HG03571 (cell line): ENCODE results near the gene ZSCAN10.
"Not testable (repeated sequence)": the region's sequence is repeated elsewhere in the genome, so short reads cannot be mapped to it uniquely, and the experiment has no call there.

Experiments
- ATAC-seq: cut with Tn5 transposase; IDR thresholded peaks from one replicate; pipeline ENCODE4 v1.9.1; 2021; ENCODE audit not compliant: unreplicated experiment

Gene ZSCAN10

GRCh38 chr16:3098459-3099394 lies at the start of gene ZSCAN10:
ZSCAN10 (minus strand) TSS chr16:3099294; CDS start chr16:3092937, 6,357 bp downstream.
- no peak for ATAC-seq

GRCh38 chr16:3148256-3149192 lies 49.4 kb upstream of the ZSCAN10 start:
- ATAC-seq: no peak

GRCh38 chr16:3147757-3148104 lies 48.6 kb upstream of the ZSCAN10 start:
- no peak for ATAC-seq

GRCh38 chr16:3147046-3147756 lies 48.1 kb upstream of the ZSCAN10 start:
- ATAC-seq: no peak

- no peak for ATAC-seq
Measured at GRCh38 chr16:3145660-3146059, 46.6 kb upstream of the ZSCAN10 start.

- no peak for ATAC-seq
Measured at GRCh38 chr16:3145151-3145550, 46.1 kb upstream of the ZSCAN10 start.

- ATAC-seq: no peak
Measured at GRCh38 chr16:3144321-3144983, 45.4 kb upstream of the ZSCAN10 start.

GRCh38 chr16:3143598-3144320 lies 44.7 kb upstream of the ZSCAN10 start:
- ATAC-seq: no peak

- no peak for ATAC-seq
Measured at GRCh38 chr16:3143189-3143588, 44.1 kb upstream of the ZSCAN10 start.

- ATAC-seq: no peak
Measured at GRCh38 chr16:3142770-3143169, 43.7 kb upstream of the ZSCAN10 start.

- ATAC-seq: no peak
Measured at GRCh38 chr16:3142327-3142726, 43.2 kb upstream of the ZSCAN10 start.

- ATAC-seq: no peak
Measured at GRCh38 chr16:3141781-3142311, 42.8 kb upstream of the ZSCAN10 start.

- ATAC-seq: no peak
Measured at GRCh38 chr16:3140603-3141427, 41.7 kb upstream of the ZSCAN10 start.

- ATAC-seq: not testable (repeated sequence)
Measured at GRCh38 chr16:3139561-3139960, 40.5 kb upstream of the ZSCAN10 start.

- no peak for ATAC-seq
Measured at GRCh38 chr16:3138823-3139426, 39.8 kb upstream of the ZSCAN10 start.

- no peak for ATAC-seq
Measured at GRCh38 chr16:3138342-3138741, 39.2 kb upstream of the ZSCAN10 start.

GRCh38 chr16:3137267-3137666 lies 38.2 kb upstream of the ZSCAN10 start:
- no peak for ATAC-seq

GRCh38 chr16:3135126-3135715 lies 36.1 kb upstream of the ZSCAN10 start:
- no peak for ATAC-seq
